Nephron (organoid): ENCODE data around the gene PRR22.
"Not testable (repeated sequence)": the region's sequence is repeated elsewhere in the genome, so short reads cannot be mapped to it uniquely, and the experiment has no call there.

ENCODE experiments used
- H3K27ac Mint-ChIP-seq, 3 experiments: 2 replicates each; pipeline ENCODE4 v1.8.0; 2020; ENCODE audit warnings: mixed read lengths in 3 of 3, mild to moderate bottlenecking in 2 of 3, moderate library complexity in 1 of 3
- H3K27me3 Mint-ChIP-seq: 2 replicates; pipeline ENCODE4 v1.8.0; 2021; ENCODE audit warnings: low read depth, mild to moderate bottlenecking, moderate library complexity, mixed read lengths
- H3K36me3 Mint-ChIP-seq: 2 replicates; pipeline ENCODE4 v1.8.0; 2020; ENCODE audit warnings: low read depth, mixed read lengths
- H3K4me1 Mint-ChIP-seq: 2 replicates; pipeline ENCODE4 v1.8.0; 2020; ENCODE audit warnings: mixed read lengths
- H3K4me3 Mint-ChIP-seq, 3 experiments: 2 replicates each; pipeline ENCODE4 v1.8.0; 2020; ENCODE audit warnings: mild to moderate bottlenecking in 3 of 3, mixed read lengths in 3 of 3, moderate library complexity in 2 of 3
- H3K9me3 Mint-ChIP-seq: 2 replicates; pipeline ENCODE4 v1.8.0; 2020; ENCODE audit warnings: mixed read lengths
- CTCF ChIP-seq, 3 experiments: fragments of 200-600 bp; sonication (generic); IDR thresholded peaks; one replicate each; pipeline ENCODE4 v1.5.0; 2021; ENCODE audit warnings: antibody characterized with exemption in 3 of 3; ENCODE audit not compliant: unreplicated experiment in 3 of 3

The PRR22 gene

GRCh38 chr19:5786593-5787408 lies 2.3 kb upstream of the PRR22 start:
- peaks cover 2% of the 10 kb centered on the region for H3K9me3 Mint-ChIP-seq
- H3K27ac Mint-ChIP-seq: no peak overlapping the region
- no peak for TF ChIP-seq CTCF (IDR thresholded peaks at IDR 0.05; ENCODE audit: unreplicated experiment in 3 of 3)

GRCh38 chr19:5785423-5785822 lies 877 bp upstream of the PRR22 start:
- Mint-ChIP-seq H3K9me3 (no peaks in the 10 kb centered on the region), H3K4me3 (no peak overlapping the region), H3K4me1 (peaks cover 4% of the 10 kb centered on the region), H3K27me3 (no peaks in the 10 kb centered on the region), H3K27ac (no peak overlapping the region), H3K36me3 (peaks cover 28% of the 10 kb centered on the region)
- no peak for TF ChIP-seq CTCF (IDR thresholded peaks at IDR 0.05; ENCODE audit: unreplicated experiment in 3 of 3)

More at GRCh38 chr19:5786593-5787408, 2.3 kb upstream of the PRR22 start:
- Mint-ChIP-seq H3K4me3 (no peak overlapping the region), H3K27me3 (no peaks in the 10 kb centered on the region), H3K36me3 (peaks cover 29% of the 10 kb centered on the region), H3K4me1 (peaks cover 6% of the 10 kb centered on the region)

GRCh38 chr19:5782945-5783919 lies 1.3 kb downstream of the PRR22 start:
- Mint-ChIP-seq H3K4me1 (no peaks in the 10 kb centered on the region), H3K9me3 (no peaks in the 10 kb centered on the region), H3K27me3 (no peaks in the 10 kb centered on the region), H3K4me3 (no peak overlapping the region), H3K27ac (no peak overlapping the region), H3K36me3 (peaks cover 18% of the 10 kb centered on the region)
- no peak for TF ChIP-seq CTCF (IDR thresholded peaks at IDR 0.05; ENCODE audit: unreplicated experiment in 3 of 3)

- H3K9me3 Mint-ChIP-seq: no peaks in the 10 kb centered on the region
- no peak overlapping the region for H3K27ac Mint-ChIP-seq
- no peak overlapping the region for H3K4me3 Mint-ChIP-seq
- no peak for TF ChIP-seq CTCF (IDR thresholded peaks at IDR 0.05; ENCODE audit: unreplicated experiment in 3 of 3)
- no peaks in the 10 kb centered on the region for H3K4me1 Mint-ChIP-seq
- H3K27me3 Mint-ChIP-seq: peaks cover 3% of the 10 kb centered on the region
- peaks cover 14% of the 10 kb centered on the region for H3K36me3 Mint-ChIP-seq
Observed at GRCh38 chr19:5782322-5782721, 2.2 kb downstream of the PRR22 start.

- H3K4me1 Mint-ChIP-seq, H3K36me3 Mint-ChIP-seq, H3K9me3 Mint-ChIP-seq, H3K27me3 Mint-ChIP-seq, H3K4me3 Mint-ChIP-seq, H3K27ac Mint-ChIP-seq: not testable (repeated sequence)
Observed at GRCh38 chr19:5780916-5781315, 3.6 kb downstream of the PRR22 start.

- H3K4me3 Mint-ChIP-seq: no peak overlapping the region
- H3K4me1 Mint-ChIP-seq: no peaks in the 10 kb centered on the region
- TF ChIP-seq CTCF (IDR thresholded peaks at IDR 0.05; ENCODE audit: unreplicated experiment in 3 of 3): no peak
- peaks cover 3% of the 10 kb centered on the region for H3K27me3 Mint-ChIP-seq
- no peak overlapping the region for H3K27ac Mint-ChIP-seq
- H3K9me3 Mint-ChIP-seq: no peaks in the 10 kb centered on the region
- no peaks in the 10 kb centered on the region for H3K36me3 Mint-ChIP-seq
Observed at GRCh38 chr19:5778402-5778801, 6.1 kb downstream of the PRR22 start.
